Activated CD4-positive, alpha-beta T cell treated with anti-CD3 and anti-CD28 coated beads, Interleukin-2, amount 50 U/mL, for 48 hours (primary cell): Measurements from ENCODE around the gene HERC3.

Source experiments
- DNase-seq, 2 experiments: peaks; one replicate each; pipeline ENCODE4 v3.0.0-alpha.2; 2020

Gene HERC3

GRCh38 chr4:88661739-88662138 lies 69.5 kb downstream of the HERC3 start:
- DNase-seq, result no peak

- peak; percentile 32 to 37 for DNase-seq
Measured at GRCh38 chr4:88672987-88673386, 80.7 kb downstream of the HERC3 start.

- DNase-seq, result no peak
Measured at GRCh38 chr4:88673886-88674285, 81.6 kb downstream of the HERC3 start.

- no peak for DNase-seq
Measured at GRCh38 chr4:88674565-88674964, 82.3 kb downstream of the HERC3 start.

GRCh38 chr4:88674979-88675378 lies 82.7 kb downstream of the HERC3 start:
- no peak for DNase-seq

- no peak for DNase-seq
Measured at GRCh38 chr4:88675543-88675942, 83.3 kb downstream of the HERC3 start.

GRCh38 chr4:88681209-88681608 lies 88.9 kb downstream of the HERC3 start:
- DNase-seq, result no peak

- DNase-seq, result no peak
Measured at GRCh38 chr4:88690355-88690754, 98.1 kb downstream of the HERC3 start.

- DNase-seq, result no peak
Measured at GRCh38 chr4:88693792-88694191, 101.5 kb downstream of the HERC3 start.

GRCh38 chr4:88696630-88697029 lies 104.3 kb downstream of the HERC3 start:
- no peak for DNase-seq

- DNase-seq, result peak; percentile 10 to 17
Measured at GRCh38 chr4:88697141-88697540, 104.9 kb downstream of the HERC3 start.

GRCh38 chr4:88697588-88698329 lies 105.5 kb downstream of the HERC3 start, which contains the start of gene NAP1L5:
Gene NAP1L5, minus strand, starts transcription at chr4:88697829. Its CDS starts 75 bp downstream, at chr4:88697754.
- peak; percentile 61 to 71 for DNase-seq

- DNase-seq, result no peak
Measured at GRCh38 chr4:88698519-88698918, 106.2 kb downstream of the HERC3 start.

- no peak for DNase-seq
Measured at GRCh38 chr4:88702782-88703181, 110.5 kb downstream of the HERC3 start.

GRCh38 chr4:88705223-88705622 lies 112.9 kb downstream of the HERC3 start:
- DNase-seq, result no peak

- no peak for DNase-seq
Measured at GRCh38 chr4:88705805-88706492, 113.7 kb downstream of the HERC3 start.

- DNase-seq, result no peak
Measured at GRCh38 chr4:88706574-88706973, 114.3 kb downstream of the HERC3 start.

GRCh38 chr4:88709989-88710388 lies 117.7 kb downstream of the HERC3 start:
- DNase-seq, result no peak

GRCh38 chr4:88713782-88714181 lies 121.5 kb downstream of the HERC3 start:
- no peak for DNase-seq

GRCh38 chr4:88718098-88718497 lies 125.8 kb downstream of the HERC3 start:
- DNase-seq, result no peak

- DNase-seq, result no peak
Measured at GRCh38 chr4:88719381-88719780, 127.1 kb downstream of the HERC3 start.

- DNase-seq, result no peak
Measured at GRCh38 chr4:88720451-88721428, 128.5 kb downstream of the HERC3 start.

- DNase-seq, result no peak
Measured at GRCh38 chr4:88722276-88722780, 130.0 kb downstream of the HERC3 start.
